ENCODE results near the gene EMSY. TPM values are rescaled to one million over a fixed set of nuclear protein-coding genes. Genes with fewer than 3 reads are reported as not detected.

The EMSY gene
- total and polyA plus RNA-seq, 2 of the 8 experiments (the other 6 are each of a cell fraction or from before 2014, with no cell fraction given): 29.6 to 34.6 TPM

DNA sequence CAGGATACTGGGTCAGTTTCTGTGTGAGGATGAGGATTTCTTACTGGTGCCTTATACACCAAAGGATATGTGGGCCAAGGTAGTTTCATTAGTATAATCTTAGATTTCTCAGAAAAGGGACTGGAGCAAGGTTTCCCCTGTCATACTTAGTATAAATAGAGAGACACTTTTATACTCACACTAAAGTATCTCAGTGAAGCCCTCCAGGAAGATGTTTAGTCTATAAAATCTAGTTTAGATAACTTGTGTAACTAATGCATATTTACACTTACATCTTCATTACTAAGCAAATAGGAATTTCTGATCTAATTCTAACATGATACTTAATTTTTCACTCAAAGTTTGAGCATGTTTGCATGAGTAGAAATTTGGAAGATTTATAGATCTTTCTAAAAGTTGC is 11.1 kb downstream of the EMSY start:
- H3K79me1 ChIP-seq (ENCODE audit: low read depth, low read length): no peaks in the 10 kb centered on the region
- TF ChIP-seq NRF1 (IDR thresholded peaks at IDR 0.05; ENCODE audit: low read depth, low read length) (no peak), CTBP2 (IDR thresholded peaks at IDR 0.05; ENCODE audit: borderline replicate concordance, insufficient read depth, insufficient read length, low read length) (no peak), POU5F1 (IDR thresholded peaks at IDR 0.05; ENCODE audit: low read depth, low read length) (no peak), SAP30 (IDR thresholded peaks at IDR 0.05; ENCODE audit: insufficient read depth, insufficient replicate concordance, low read length) (no peak), TBP (IDR thresholded peaks at IDR 0.05; ENCODE audit: low read depth, low read length) (no peak), ASH2L (IDR thresholded peaks at IDR 0.05; ENCODE audit: low read length) (no peak), MAFK (IDR thresholded peaks at IDR 0.05; ENCODE audit: low read depth, low read length) (no peak), TEAD4 (IDR thresholded peaks at IDR 0.05; ENCODE audit: low read depth, low read length) (no peak), KDM1A (IDR thresholded peaks at IDR 0.05; ENCODE audit: borderline replicate concordance, low read length) (no peak)
- peak overlapping the region in 1 of 4 experiments; percentile 40; a peak in 1 of 8 replicates for H3K4me3 ChIP-seq (ENCODE audit: extremely low read depth in 1 of 4, insufficient read depth in 2 of 4, low read depth in 3 of 4, low read length in 4 of 4)
- H2BK15ac ChIP-seq (ENCODE audit: low read length): no peak overlapping the region
- H3K79me2 ChIP-seq (ENCODE audit: control insufficient read depth in 1 of 2, insufficient read depth in 2 of 2, low read length in 2 of 2): peaks cover 0 to 48% of the 10 kb centered on the region in 2 experiments; a peak in 2 of 4 replicates
- no peaks in the 10 kb centered on the region for H3K9me3 ChIP-seq (ENCODE audit: insufficient read depth in 2 of 2, low read depth in 1 of 2, low read length in 1 of 2)
- no peak overlapping the region for H3K14ac ChIP-seq (ENCODE audit: insufficient read length)
- H3K27ac ChIP-seq (ENCODE audit: low read depth, low read length): peak overlapping the region; percentile 88
- H3K36me3 ChIP-seq (ENCODE audit: control insufficient read depth in 2 of 4, insufficient read depth in 4 of 4, low read length in 3 of 4): peaks cover 0 to 29% (median 5%) of the 10 kb centered on the region in 4 experiments; a peak in 4 of 8 replicates
- H3K4ac ChIP-seq (replicated peaks; ENCODE audit: insufficient read length, low read depth, low read length): no peak overlapping the region
- peak overlapping the region; percentile 91 for H4K5ac ChIP-seq (ENCODE audit: insufficient read length, low read depth, low read length)
- peak overlapping the region; percentile 92; the same call in 1 of the 2 replicates for H2BK5ac ChIP-seq (ENCODE audit: low read depth, low read length)
- no peak overlapping the region for H2AFZ ChIP-seq (ENCODE audit: low read length)
- peak overlapping the region in 2 of 4 experiments; percentile 34 to 50; a peak in 2 of 7 replicates for H3K9ac ChIP-seq (replicated peaks in 1 of 4; ENCODE audit: extremely low read depth in 1 of 4, low read depth in 3 of 4, low read length in 3 of 4)
- H2BK120ac ChIP-seq (replicated peaks; ENCODE audit: low read depth, low read length): peak overlapping the region; percentile 67
- no peak overlapping the region for H3K23ac ChIP-seq (ENCODE audit: insufficient read length)
- H3K4me2 ChIP-seq (ENCODE audit: insufficient read depth in 1 of 2, low read depth in 2 of 2, low read length in 2 of 2): peak overlapping the region; percentile 37 to 59; a peak in 3 of 4 replicates
- H4K8ac ChIP-seq (ENCODE audit: extremely low read depth, insufficient read depth, low read length): no peak overlapping the region
- H2AK5ac ChIP-seq (ENCODE audit: low read depth, low read length): no peak overlapping the region
- H2BK20ac ChIP-seq (ENCODE audit: low read length): 0 out of 2 replicates have a peak overlapping the region, but pooled peaks have one; percentile 5
- POLR2A ChIA-PET (ENCODE audit: partially characterized antibody): interaction anchor here (0.9 to 5.0 kb wide), 7 partner anchors 12 to 55 kb away, joined by 3 to 87 read pairs (median 4); partner anchors contain the start of gene EMSY
- H3K18ac ChIP-seq (ENCODE audit: extremely low read depth, low read length): no peak overlapping the region
- no peak for FAIRE-seq
- no peaks in the 10 kb centered on the region for H4K20me1 ChIP-seq (replicated peaks in 1 of 2; ENCODE audit: control insufficient read depth in 1 of 2, insufficient read depth in 2 of 2, low read length in 2 of 2)
- peak overlapping the region; percentile 7 for H4K91ac ChIP-seq (replicated peaks; ENCODE audit: insufficient read length, low read length)
- H3K27me3 ChIP-seq (replicated peaks in 1 of 4; ENCODE audit: control insufficient read depth in 3 of 4, extremely low read depth in 1 of 4, insufficient read depth in 3 of 4, low read length in 3 of 4): no peaks in the 10 kb centered on the region
- H3K4me1 ChIP-seq (replicated peaks in 1 of 4; ENCODE audit: control insufficient read depth in 3 of 4, insufficient read depth in 4 of 4, low read length in 3 of 4): peaks cover 2 to 37% (median 14%) of the 10 kb centered on the region in 4 experiments; a peak in 6 of 7 replicates
- CTCF ChIA-PET (ENCODE audit: partially characterized antibody): interaction anchor here (1.0 to 3.1 kb wide), 2 partner anchors 10 to 14 kb away, joined by 4 to 21 read pairs; partner anchors contain the start of gene EMSY
- no peak for DNase-seq (ENCODE audit: low read depth in 1 of 2, low spot score in 2 of 2)
- H3K56ac ChIP-seq (replicated peaks; ENCODE audit: insufficient read length, low read depth, low read length): no peak overlapping the region
- H3K23me2 ChIP-seq (ENCODE audit: low read depth, low read length): no peaks in the 10 kb centered on the region
- H2BK12ac ChIP-seq (ENCODE audit: low read depth, low read length): peak overlapping the region; percentile 62; the same call in 1 of the 2 replicates
